IMR-90 (cell line): ENCODE data around the gene PALM.
"Not testable (repeated sequence)": the region's sequence is repeated elsewhere in the genome, so short reads cannot be mapped to it uniquely, and the experiment has no call there.

Source experiments
- BHLHE40 ChIP-seq: fragments of 150-350 bp; IDR thresholded peaks from 2 replicates; pipeline ENCODE4 v1.6.1; 2016; ENCODE audit warnings: mild to moderate bottlenecking, low read depth, low read length
- CHD1 ChIP-seq: IDR thresholded peaks from 2 replicates; pipeline ENCODE4 v1.6.1; 2012; ENCODE audit warnings: low read depth, low read length, improper control_type of control experiment
- FOS ChIP-seq: fragments of 150-350 bp; IDR thresholded peaks from 2 replicates; pipeline ENCODE4 v1.6.1; 2016; ENCODE audit warnings: low read depth, low read length
- MXI1 ChIP-seq: IDR thresholded peaks from 2 replicates; pipeline ENCODE4 v1.6.1; 2012; ENCODE audit warnings: low read depth, mild to moderate bottlenecking, low read length, moderate library complexity, borderline replicate concordance
- POLR2A ChIP-seq: IDR thresholded peaks from 2 replicates; pipeline ENCODE4 v1.6.1; 2012; ENCODE audit warnings: mild to moderate bottlenecking, low read depth, low read length
- RCOR1 ChIP-seq: IDR thresholded peaks from 2 replicates; pipeline ENCODE4 v1.6.1; 2012; ENCODE audit warnings: mild to moderate bottlenecking, low read length, improper control_type of control experiment; ENCODE audit not compliant: insufficient replicate concordance
- TF ChIP-seq, protein P1 (sequence below): conservative IDR thresholded peaks from 2 replicates; pipeline ENCODE4 v1.5.1; 2012; ENCODE audit warnings: mild to moderate bottlenecking, low read depth, low read length, improper control_type of control experiment

DNA sequence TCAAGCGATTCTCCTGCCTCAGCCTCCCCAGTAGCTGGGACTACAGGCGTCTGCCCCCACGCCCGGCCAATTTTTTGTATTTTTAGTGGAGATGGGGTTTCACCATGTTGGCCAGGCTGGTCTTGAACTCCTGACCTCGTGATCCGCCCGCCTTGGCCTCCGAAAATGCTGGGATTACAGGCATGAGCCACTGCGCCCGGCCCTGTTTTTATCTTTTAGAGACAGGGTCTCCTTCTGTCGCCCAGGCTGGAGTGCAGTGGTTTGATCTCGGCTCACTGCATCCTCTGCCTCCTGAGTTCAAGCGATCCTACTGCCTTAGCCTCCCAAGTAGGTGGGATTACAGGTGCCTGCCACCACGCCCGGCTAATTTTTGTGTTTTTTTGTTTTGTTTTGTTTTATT is 10.2 kb upstream of the PALM start:
- not testable (repeated sequence) for TF ChIP-seq CHD1, POLR2A, MXI1, RCOR1, BHLHE40, FOS
- TF ChIP-seq, protein P1, sequence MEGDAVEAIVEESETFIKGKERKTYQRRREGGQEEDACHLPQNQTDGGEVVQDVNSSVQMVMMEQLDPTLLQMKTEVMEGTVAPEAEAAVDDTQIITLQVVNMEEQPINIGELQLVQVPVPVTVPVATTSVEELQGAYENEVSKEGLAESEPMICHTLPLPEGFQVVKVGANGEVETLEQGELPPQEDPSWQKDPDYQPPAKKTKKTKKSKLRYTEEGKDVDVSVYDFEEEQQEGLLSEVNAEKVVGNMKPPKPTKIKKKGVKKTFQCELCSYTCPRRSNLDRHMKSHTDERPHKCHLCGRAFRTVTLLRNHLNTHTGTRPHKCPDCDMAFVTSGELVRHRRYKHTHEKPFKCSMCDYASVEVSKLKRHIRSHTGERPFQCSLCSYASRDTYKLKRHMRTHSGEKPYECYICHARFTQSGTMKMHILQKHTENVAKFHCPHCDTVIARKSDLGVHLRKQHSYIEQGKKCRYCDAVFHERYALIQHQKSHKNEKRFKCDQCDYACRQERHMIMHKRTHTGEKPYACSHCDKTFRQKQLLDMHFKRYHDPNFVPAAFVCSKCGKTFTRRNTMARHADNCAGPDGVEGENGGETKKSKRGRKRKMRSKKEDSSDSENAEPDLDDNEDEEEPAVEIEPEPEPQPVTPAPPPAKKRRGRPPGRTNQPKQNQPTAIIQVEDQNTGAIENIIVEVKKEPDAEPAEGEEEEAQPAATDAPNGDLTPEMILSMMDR: not testable (repeated sequence)
